Heart left ventricle (tissue), 16 donors: ENCODE measurements around the gene TOLLIP. TPM values are rescaled to one million over a fixed set of nuclear protein-coding genes. Genes with fewer than 3 reads are reported as not detected.

Experiments used
- ATAC-seq, 4 donors: fragments of 200-7000 bp; cut with Tn5 transposase; one replicate each; pipeline ENCODE4 v1.9.1; 2020 to 2022; ENCODE audit warnings: moderate library complexity in 4 of 4, mild to moderate bottlenecking in 3 of 4, moderate number of reproducible peaks in 1 of 4
- DNase-seq, 5 donors: peaks; one replicate each; pipeline ENCODE4 v3.0.0-alpha.2; 2020
- H3K27ac ChIP-seq, 12 donors: fragments of 200-600 bp; sonication (generic) in 4 of 12; one replicate each; pipeline versions ENCODE4 v1.5.0 to v1.8.0; 2016 to 2022; ENCODE audit warnings: mild to moderate bottlenecking in 2 of 12
- H3K27me3 ChIP-seq, 9 donors: fragments of 200-600 bp; sonication (generic) in 2 of 9; one replicate each; pipeline versions ENCODE4 v1.5.1 to v1.8.0; 2016 to 2022; ENCODE audit warnings: mild to moderate bottlenecking in 3 of 9
- H3K36me3 ChIP-seq, 9 donors: fragments of 200-600 bp; sonication (generic) in 2 of 9; one replicate each; pipeline versions ENCODE4 v1.5.0 to v1.8.0; 2018 to 2022; ENCODE audit warnings: mild to moderate bottlenecking in 2 of 9
- H3K4me1 ChIP-seq, 12 donors: fragments of 200-600 bp; sonication (generic) in 4 of 12; one replicate each; pipeline versions ENCODE4 v1.5.0 to v1.8.0; 2016 to 2022; ENCODE audit warnings: mild to moderate bottlenecking in 3 of 12
- H3K4me3 ChIP-seq, 12 donors: fragments of 200-600 bp; sonication (generic) in 4 of 12; one replicate each; pipeline versions ENCODE4 v1.5.0 to v1.8.0; 2017 to 2022; ENCODE audit warnings: mild to moderate bottlenecking in 9 of 12, moderate library complexity in 4 of 12
- H3K9me3 ChIP-seq, 12 donors: fragments of 200-600 bp; sonication (generic) in 4 of 12; one replicate each; pipeline versions ENCODE4 v1.5.0 to v1.8.0; 2016 to 2022; ENCODE audit warnings: mild to moderate bottlenecking in 1 of 12
- CTCF ChIP-seq, 12 donors: fragments of 200-600 bp; sonication (generic) in 4 of 12; IDR thresholded peaks; one replicate each; pipeline versions ENCODE4 v1.5.0 to v1.8.0; 2018 to 2022; ENCODE audit warnings: antibody characterized with exemption in 12 of 12, mild to moderate bottlenecking in 5 of 12
- POLR2A ChIP-seq, 2 donors: fragments of 450-650 bp; IDR thresholded peaks; one replicate each; pipeline ENCODE4 v1.6.1; 2017; ENCODE audit warnings: antibody characterized with exemption in 2 of 2, mild to moderate bottlenecking in 2 of 2, moderate library complexity in 2 of 2
- whole genome bisulfite sequencing, 4 donors: extraction: QIAGEN DNeasy Blood & Tissue Kit in 2 of 4; methylation state at CpG; one replicate each; pipeline versions ENCODE4 v1.1.5 to v1.1.7; 2013 to 2018; 5-methylcytosine and 5-hydroxymethylcytosine counted together
- intact Hi-C, 10 donors: fragments of 100-400 bp; cut with DNase I; formaldehyde crosslinking; loops; one replicate each; pipeline versions ENCODE4 v1.11.1 to v1.14.2; 2022
- polyA plus RNA-seq, 2 donors: library from polyadenylated mRNA; stranded (reverse); fragments of 200-250 nt; gene quantifications; one replicate each; pipeline ENCODE4 v1.2.3, GENCODE V29; 2013
- total RNA-seq, 9 donors: library from RNA; depleted of rRNA in 2 of 9; stranded (reverse); fragments of >200 nt in 2 of 9; fragmentation: NEBNext Ultra II Directional in 3 of 9; extraction: Animal tissue kit (Norgen Biotek cat#: 25700) in 3 of 9; gene quantifications; one replicate each; pipeline versions ENCODE4 v1.1.0 to v1.2.4, GENCODE V29; 2016 to 2023
- donor health status: ischemic (EF 13 %, LVEDD 7.1; RV severe dilation, severe dysfunction).
- donor health status: healthy with polysubstance abuse.
- donor health status: DM: no; HTN: yes; CAD: no.
- donor health status: DM: no; HTN: no; CAD: no.
- donor health status: ischemic (EF 25% LVEDD 6.9; RV normal size, moderate dysfunction).
- donor health status: ischemic (EF 25% LVEDD 5.7; RV mildly dilated, moderate dysfunction).
- donor health status: healthy.
- donor health status: DM: yes; HTN: yes; CAD: no.
- donor health status: ischemic (EF 35%, LVEDD 5.7; RV mildly dilated, moderate dysfunction).
- donor health status: nonischemic (EF 11% LVEDD 7.7; RV severe dilation, severe dysfunction).
- donor health status: DM: yes; HTN: yes; CAD: no.
- donor health status: PGD.
- donor health status: ischemic (EF 29% LVEDD 5.4; RV normal size, mild dysfunction).
- donor health status: nonischemic (EF 23%, LVEDD 6.1; RV moderate dilation, normal function).

TOLLIP gene
- total and polyA plus RNA-seq, 11 donors = 27.4 to 57.2 (median 44.9) TPM

GRCh38 chr11:1290052-1291040 lies 19.1 kb downstream of the TOLLIP start:
- no peak overlapping the region for H3K4me3 ChIP-seq
- WGBS, 4 donors = 92 to 93% (median 93%) methylated on average over 39 to 43 of the region's 43 CpGs
- intact Hi-C loops = loop anchor here in 1 of 10 donors (10.0 kb wide), 1 partner anchor 224 kb away; no protein-coding TSS in a partner anchor
- H3K4me1 ChIP-seq = peaks cover 0 to 11% (median 0%) of the 10 kb centered on the region in 12 donors
- no peaks in the 10 kb centered on the region for H3K9me3 ChIP-seq
- H3K36me3 ChIP-seq = peaks cover 0 to 79% (median 64%) of the 10 kb centered on the region in 9 donors
- DNase-seq = peak in 3 of 5 donors; percentile 10 to 35 (median 17)
- TF ChIP-seq POLR2A (IDR thresholded peaks at IDR 0.05) (no peak), CTCF (IDR thresholded peaks at IDR 0.05) (no peak)
- H3K27me3 ChIP-seq = no peaks in the 10 kb centered on the region
- no peak for ATAC-seq
- H3K27ac ChIP-seq = no peak overlapping the region

GRCh38 chr11:1289211-1289935 lies 20.1 kb downstream of the TOLLIP start:
- Histone ChIP-seq H3K36me3 (peaks cover 0 to 84% (median 69%) of the 10 kb centered on the region in 9 donors), H3K4me1 (peaks cover 0 to 11% (median 0%) of the 10 kb centered on the region in 12 donors), H3K27me3 (no peaks in the 10 kb centered on the region), H3K4me3 (no peak overlapping the region), H3K27ac (no peak overlapping the region), H3K9me3 (no peaks in the 10 kb centered on the region)
- peak in 3 of 5 donors; percentile 8 to 51 (median 15) for DNase-seq
- no peak for TF ChIP-seq POLR2A (IDR thresholded peaks at IDR 0.05)
- TF ChIP-seq CTCF (IDR thresholded peaks at IDR 0.05) = no peak
- intact Hi-C loops = no loop called here
- 95 to 98% (median 96%) methylated on average over 16 to 33 of the region's 33 CpGs for WGBS, 4 donors
- ATAC-seq = no peak

GRCh38 chr11:1288426-1289151 lies 20.8 kb downstream of the TOLLIP start:
- 93 to 97% (median 96%) methylated on average over 21 to 30 of the region's 30 CpGs for WGBS, 4 donors
- H3K27me3 ChIP-seq = no peaks in the 10 kb centered on the region
- no peak for TF ChIP-seq POLR2A (IDR thresholded peaks at IDR 0.05)
- TF ChIP-seq CTCF (IDR thresholded peaks at IDR 0.05) = no peak
- no peaks in the 10 kb centered on the region for H3K9me3 ChIP-seq
- no peak overlapping the region for H3K27ac ChIP-seq
- intact Hi-C loops = no loop called here
- peaks cover 0 to 88% (median 73%) of the 10 kb centered on the region in 9 donors for H3K36me3 ChIP-seq
- no peak overlapping the region for H3K4me3 ChIP-seq
- peak in 3 of 5 donors; percentile 19 to 48 (median 20) for DNase-seq
- peaks cover 0 to 11% (median 0%) of the 10 kb centered on the region in 12 donors for H3K4me1 ChIP-seq
- ATAC-seq = no peak
